Loucy (cell line): ENCODE results near the gene KIRREL3.

Experiments
- H2AFZ ChIP-seq: fragments of 200-600 bp; sonication (generic); 2 replicates; pipeline ENCODE4 v1.6.0; 2016; ENCODE audit warnings: antibody characterized with exemption, mild to moderate bottlenecking, low read length, moderate library complexity
- H3F3A ChIP-seq: fragments of 200-600 bp; 2 replicates; pipeline ENCODE4 v1.6.0; 2016; ENCODE audit warnings: antibody characterized with exemption, low read depth, mild to moderate bottlenecking
- H3K27me3 ChIP-seq: fragments of 200-600 bp; sonication (generic); 2 replicates; pipeline ENCODE4 v1.6.1; 2014; ENCODE audit warnings: low read length, mild to moderate bottlenecking; ENCODE audit not compliant: insufficient read depth, poor library complexity, severe bottlenecking
- H3K36me3 ChIP-seq: fragments of 200-600 bp; sonication (generic); 2 replicates; pipeline ENCODE4 v1.6.1; 2016; ENCODE audit warnings: low read length; ENCODE audit not compliant: insufficient read depth
- H3K4me1 ChIP-seq: fragments of 200-600 bp; sonication (generic); 2 replicates; pipeline ENCODE4 v1.5.1; 2014; ENCODE audit warnings: low read length, mild to moderate bottlenecking; ENCODE audit not compliant: insufficient read depth, poor library complexity, severe bottlenecking
- H3K4me2 ChIP-seq: fragments of 200-600 bp; sonication (generic); 2 replicates; pipeline ENCODE4 v1.6.0; 2014; ENCODE audit warnings: antibody characterized with exemption, low read length, low read depth, mild to moderate bottlenecking; ENCODE audit not compliant: poor library complexity, severe bottlenecking
- H3K4me3 ChIP-seq: fragments of 200-600 bp; sonication (generic); 2 replicates; pipeline ENCODE4 v1.5.1; 2014; ENCODE audit warnings: low read length, mild to moderate bottlenecking, mixed read lengths; ENCODE audit not compliant: poor library complexity, severe bottlenecking
- H3K79me2 ChIP-seq: fragments of 200-600 bp; sonication (generic); 2 replicates; pipeline ENCODE4 v1.6.1; 2014; ENCODE audit warnings: low read length; ENCODE audit not compliant: insufficient read depth
- H3K9ac ChIP-seq: fragments of 200-600 bp; sonication (generic); 2 replicates; pipeline ENCODE4 v1.6.0; 2014; ENCODE audit warnings: mild to moderate bottlenecking, low read depth, low read length, moderate library complexity; ENCODE audit not compliant: poor library complexity, severe bottlenecking
- H3K9me2 ChIP-seq: fragments of 200-600 bp; sonication (generic); replicated peaks from 2 replicates; pipeline ENCODE4 v1.6.1; 2016; ENCODE audit warnings: low read depth, low read length, mixed read lengths
- H3K9me3 ChIP-seq: fragments of 200-600 bp; sonication (generic); 2 replicates; pipeline ENCODE4 v1.6.1; 2014; ENCODE audit warnings: mild to moderate bottlenecking, antibody characterized with exemption, low read length, low read depth; ENCODE audit not compliant: insufficient read depth
- H4K20me1 ChIP-seq: fragments of 200-600 bp; sonication (generic); 2 replicates; pipeline ENCODE4 v1.6.0; 2014; ENCODE audit warnings: antibody characterized with exemption, low read length, mild to moderate bottlenecking; ENCODE audit not compliant: insufficient read depth, poor library complexity, severe bottlenecking
- CTCF ChIP-seq: fragments of 200-600 bp; sonication (generic); conservative IDR thresholded peaks from 2 replicates; pipeline ENCODE4 v1.5.1; 2014; ENCODE audit warnings: mild to moderate bottlenecking, antibody characterized with exemption, low read length
- EZH2phosphoT487 ChIP-seq: fragments of 200-600 bp; IDR thresholded peaks from 2 replicates; pipeline ENCODE4 v1.6.1; 2018; ENCODE audit warnings: antibody characterized with exemption, mild to moderate bottlenecking, moderate library complexity, borderline replicate concordance

Gene KIRREL3

DNA sequence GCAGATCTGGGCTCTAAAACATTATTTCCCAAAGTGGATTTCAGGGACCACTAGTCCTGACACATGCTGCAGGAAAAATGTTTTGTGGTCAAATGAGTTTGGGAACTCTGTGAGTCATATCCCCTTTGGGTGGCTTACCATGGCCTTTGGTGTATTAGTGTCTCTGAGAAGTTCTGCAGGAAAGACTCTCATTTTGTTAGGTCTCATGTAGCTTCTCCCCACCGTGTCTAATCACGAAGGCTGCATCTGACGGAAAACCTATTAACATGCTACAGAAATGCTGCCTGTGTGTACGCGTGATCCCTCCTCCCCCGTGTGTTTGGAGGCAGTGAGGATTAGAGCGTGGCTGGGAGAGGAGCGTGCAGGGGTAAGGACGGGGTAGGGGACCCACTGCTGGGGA lies 453.4 kb downstream of the KIRREL3 start:
- no peak overlapping the region for H3K4me3 ChIP-seq
- no peak overlapping the region for H3K9ac ChIP-seq
- H3F3A ChIP-seq, result no peaks in the 10 kb centered on the region
- no peaks in the 10 kb centered on the region for H3K27me3 ChIP-seq
- H3K9me3 ChIP-seq, result no peaks in the 10 kb centered on the region
- TF ChIP-seq CTCF, result no peak
- TF ChIP-seq EZH2phosphoT487, result no peak
- no peaks in the 10 kb centered on the region for H4K20me1 ChIP-seq
- no peaks in the 10 kb centered on the region for H3K9me2 ChIP-seq
- no peaks in the 10 kb centered on the region for H3K79me2 ChIP-seq
- H3K36me3 ChIP-seq, result no peaks in the 10 kb centered on the region
- H3K4me1 ChIP-seq, result peaks cover 15% of the 10 kb centered on the region
- no peak overlapping the region for H2AFZ ChIP-seq
- no peak overlapping the region for H3K4me2 ChIP-seq

GRCh38 chr11:126546694-126547093 lies 453.9 kb downstream of the KIRREL3 start:
- Histone ChIP-seq H3K79me2 (no peaks in the 10 kb centered on the region), H2AFZ (no peak overlapping the region), H3K4me3 (no peak overlapping the region), H3K4me2 (no peak overlapping the region), H3F3A (no peaks in the 10 kb centered on the region), H3K9me2 (no peaks in the 10 kb centered on the region), H3K9me3 (no peaks in the 10 kb centered on the region), H3K27me3 (no peaks in the 10 kb centered on the region), H3K4me1 (peaks cover 15% of the 10 kb centered on the region), H4K20me1 (no peaks in the 10 kb centered on the region), H3K36me3 (no peaks in the 10 kb centered on the region), H3K9ac (no peak overlapping the region)
- TF ChIP-seq EZH2phosphoT487 (no peak), CTCF (no peak)

- no peak overlapping the region for H2AFZ ChIP-seq
- no peaks in the 10 kb centered on the region for H3K9me3 ChIP-seq
- no peaks in the 10 kb centered on the region for H4K20me1 ChIP-seq
- no peaks in the 10 kb centered on the region for H3K79me2 ChIP-seq
- no peak overlapping the region for H3K4me3 ChIP-seq
- no peak overlapping the region for H3K4me2 ChIP-seq
- peaks cover 15% of the 10 kb centered on the region for H3K4me1 ChIP-seq
- no peaks in the 10 kb centered on the region for H3K36me3 ChIP-seq
- TF ChIP-seq EZH2phosphoT487, result no peak
- no peak for TF ChIP-seq CTCF
- H3K9me2 ChIP-seq, result no peaks in the 10 kb centered on the region
- H3K9ac ChIP-seq, result no peak overlapping the region
- H3K27me3 ChIP-seq, result no peaks in the 10 kb centered on the region
- H3F3A ChIP-seq, result no peaks in the 10 kb centered on the region
These were observed 454.4 kb downstream of the KIRREL3 start for GRCh38 chr11:126546191-126546590.
